HepG2 (cell line): ENCODE results near the gene ZCCHC10. TPM values are rescaled to one million over a fixed set of nuclear protein-coding genes. Genes with fewer than 3 reads are reported as not detected.

Experiments used
- ATAC-seq: fragments of 200-7000 bp; cut with Tn5 transposase; 3 replicates; pipeline ENCODE4 v1.9.1; 2020; ENCODE audit warnings: mild to moderate bottlenecking, moderate library complexity
- BruUV-seq: library from RNA; stranded (reverse); fragments of 400-500 nt; replicated peaks from 2 replicates; lab custom pipeline; 2021; lab: Mats Ljungman, UMichigan
- CTCF ChIA-PET: fragments of 300-600 bp; formaldehyde crosslinking; extraction: SDS; loops from one replicate; lab custom pipeline; 2021; ENCODE audit warnings: low total read pairs, inconsistent platforms, low intra/inter-chr PET ratio; lab: Yijun Ruan, JAX
- POLR2A ChIA-PET: fragments of 350-600 bp; sonication (Branson Sonifier 250); formaldehyde crosslinking; loops from one replicate; lab custom pipeline; 2020; ENCODE audit warnings: antibody characterized with exemption, inconsistent platforms; lab: Yijun Ruan, JAX
- DNase-seq: peaks from one replicate; pipeline ENCODE4 v3.0.0-alpha.2; 2015; ENCODE audit warnings: low spot score
- FAIRE-seq: peaks from 3 replicates; lab custom pipeline; 2011; peaks lifted over from hg19 to GRCh38; lab: Jason Lieb, UNC
- H2AFZ ChIP-seq: one replicate; pipeline ENCODE4 v1.6.1; 2011; ENCODE audit warnings: low read length, inconsistent platforms
- H3K27ac ChIP-seq: fragments of 300-600 bp; 3 replicates; pipeline ENCODE4 v1.8.0; 2011; ENCODE audit warnings: mixed run types, mild to moderate bottlenecking, mixed read lengths, low read length, inconsistent platforms; ENCODE audit not compliant: insufficient read depth; ENCODE audit errors: extremely low read length
- H3K27me3 ChIP-seq, 2 experiments: fragments of 200-600 bp in 1 of 2; 2 replicates in 1 of 2; 3 replicates in 1 of 2; pipeline versions ENCODE4 v1.6.0 to v1.8.0; 2011; ENCODE audit warnings: low read length in 2 of 2, mild to moderate bottlenecking in 2 of 2, moderate library complexity in 2 of 2, inconsistent platforms in 1 of 2; ENCODE audit not compliant: insufficient read depth in 2 of 2, control insufficient read depth in 1 of 2
- H3K36me3 ChIP-seq, 2 experiments: fragments of 200-600 bp in 1 of 2; replicated peaks in 1 of 2; 2 replicates in 1 of 2; 3 replicates in 1 of 2; pipeline versions ENCODE4 v1.5.1 to v1.8.0; 2011; ENCODE audit warnings: low read length in 2 of 2, inconsistent platforms in 1 of 2; ENCODE audit not compliant: insufficient read depth in 2 of 2, control insufficient read depth in 1 of 2
- H3K4me1 ChIP-seq: 2 replicates; pipeline ENCODE4 v1.5.1; 2012; ENCODE audit warnings: low read length, inconsistent platforms; ENCODE audit not compliant: insufficient read depth
- H3K4me2 ChIP-seq: 2 replicates; pipeline ENCODE4 v1.6.0; 2011; ENCODE audit warnings: low read depth, low read length, inconsistent platforms
- H3K4me3 ChIP-seq, 3 experiments: fragments of 200-600 bp in 1 of 3; sonication (generic), shearing (Covaris generic) in 1 of 3; replicated peaks in 1 of 3; 2 replicates each; pipeline ENCODE4 v1.5.1; 2011 to 2016; ENCODE audit warnings: low read length in 3 of 3, inconsistent platforms in 2 of 3, low read depth in 2 of 3, mild to moderate bottlenecking in 2 of 3, control low read depth in 1 of 3, mixed read lengths in 1 of 3; ENCODE audit not compliant: insufficient read depth in 1 of 3
- H3K79me2 ChIP-seq: one replicate; pipeline ENCODE4 v1.6.1; 2011; ENCODE audit warnings: low read length, inconsistent platforms; ENCODE audit not compliant: insufficient read depth
- H3K9ac ChIP-seq: 2 replicates; pipeline ENCODE4 v1.6.0; 2011; ENCODE audit warnings: mild to moderate bottlenecking, low read depth, low read length, inconsistent platforms; ENCODE audit not compliant: insufficient read depth
- H3K9me3 ChIP-seq: 2 replicates; pipeline ENCODE4 v1.5.1; 2012; ENCODE audit warnings: mild to moderate bottlenecking, low read length
- H4K20me1 ChIP-seq: 2 replicates; pipeline ENCODE4 v1.6.0; 2011; ENCODE audit warnings: inconsistent platforms, mild to moderate bottlenecking, low read length, moderate library complexity; ENCODE audit not compliant: insufficient read depth
- CBX1 ChIP-seq: IDR thresholded peaks from one replicate; pipeline ENCODE4 v1.6.1; 2016; ENCODE audit warnings: antibody characterized with exemption, low read depth
- CEBPG ChIP-seq: IDR thresholded peaks from 2 replicates; pipeline ENCODE4 v1.6.1; 2016
- DPF2 ChIP-seq: sonication (generic); formaldehyde crosslinking; IDR thresholded peaks from 2 replicates; pipeline ENCODE4 v1.4.0; 2020; ENCODE audit warnings: mild to moderate bottlenecking, low read depth, missing genetic modification reagents, borderline replicate concordance
- ELF1 ChIP-seq: sonication (generic); formaldehyde crosslinking; IDR thresholded peaks from 2 replicates; pipeline ENCODE4 v1.4.0; 2020; ENCODE audit warnings: missing genetic modification reagents
- FOXA3 ChIP-seq: IDR thresholded peaks from 2 replicates; pipeline ENCODE4 v1.6.1; 2016; ENCODE audit warnings: missing genetic modification reagents, missing compliant biosample characterization
- FOXK2 ChIP-seq: fragments of 450-650 bp; IDR thresholded peaks from 2 replicates; pipeline ENCODE4 v1.6.1; 2016
- HMGA1 ChIP-seq: sonication (generic); formaldehyde crosslinking; conservative IDR thresholded peaks from 2 replicates; pipeline ENCODE4 v1.4.0; 2020; ENCODE audit warnings: missing genetic modification reagents
- HNRNPK ChIP-seq: fragments of 200-400 bp; formaldehyde crosslinking; IDR thresholded peaks from 2 replicates; pipeline ENCODE4 v1.6.1; 2018; ENCODE audit warnings: low read length, low read depth, moderate library complexity, mild to moderate bottlenecking; ENCODE audit not compliant: poor library complexity, severe bottlenecking
- KAT2B ChIP-seq: fragments of 150-350 bp; IDR thresholded peaks from 2 replicates; pipeline ENCODE4 v1.6.1; 2014; ENCODE audit warnings: low read depth, low read length, borderline replicate concordance
- NR2F1 ChIP-seq, 2 experiments: fragments of 450-650 bp in 1 of 2; formaldehyde crosslinking in 1 of 2; IDR thresholded peaks; 2 replicates each; pipeline versions ENCODE4 v1.5.0 to v1.6.1; 2016 to 2020; ENCODE audit warnings: mild to moderate bottlenecking in 1 of 2, missing compliant biosample characterization in 1 of 2, missing genetic modification reagents in 1 of 2, moderate library complexity in 1 of 2
- PHF20 ChIP-seq: sonication (generic); formaldehyde crosslinking; IDR thresholded peaks from 2 replicates; pipeline ENCODE4 v1.5.0; 2020; ENCODE audit warnings: mild to moderate bottlenecking, missing genetic modification reagents
- ZBTB38 ChIP-seq: sonication (generic); formaldehyde crosslinking; IDR thresholded peaks from 2 replicates; pipeline ENCODE4 v1.5.1; 2020; ENCODE audit warnings: mild to moderate bottlenecking, missing genetic modification reagents
- ZNF670 ChIP-seq: sonication (generic); formaldehyde crosslinking; IDR thresholded peaks from 2 replicates; pipeline ENCODE4 v1.8.0; 2022; ENCODE audit warnings: mild to moderate bottlenecking, missing genetic modification reagents, borderline replicate concordance
- WGBS: methylation state at CpG from one replicate; pipeline ENCODE4 v1.1.6; 2017; ENCODE audit warnings: low lambda C conversion rate; 5-methylcytosine and 5-hydroxymethylcytosine counted together
- in situ Hi-C: cut with HindIII; loops from 2 replicates; pipeline ENCODE4 v1.10.0; 2017; ENCODE audit warnings: low pct_unique_long_range_greater_than_20kb; ENCODE audit not compliant: extremely low pct_ligation_motif_present
- intact Hi-C: fragments of 100-400 bp; cut with micrococcal nuclease; formaldehyde crosslinking; loops from one replicate; pipeline ENCODE4 v1.10.0; 2022; ENCODE audit not compliant: unreplicated experiment
- polyA plus RNA-seq, 8 experiments: library from polyadenylated mRNA; depleted of rRNA in 3 of 8; stranded (reverse) in 7 of 8; unstranded in 1 of 8; fragments of >200 nt; fragmentation: Illumina TruSeq in 4 of 8; extraction: Trizol in 4 of 8; gene quantifications; 2 replicates each; pipeline versions ENCODE4 v1.2.1 to v1.2.3, GENCODE V29; 2011 to 2016; ENCODE audit warnings: low read depth in 4 of 8, missing spikeins in 1 of 8, mixed read lengths in 1 of 8; ENCODE audit not compliant: insufficient read depth in 1 of 8
- total RNA-seq, 5 experiments: library from RNA; depleted of rRNA; stranded (reverse); fragments of >200 nt; fragmentation: Illumina TruSeq; extraction: Trizol; gene quantifications; 2 replicates each; pipeline ENCODE4 v1.2.3, GENCODE V29; 2016; ENCODE audit warnings: low read depth in 1 of 5
- TF ChIP-seq, protein P1 (sequence below): sonication (generic); formaldehyde crosslinking; IDR thresholded peaks from 2 replicates; pipeline ENCODE4 v1.4.0; 2020; ENCODE audit warnings: missing genetic modification reagents
- TF ChIP-seq, protein P2 (sequence below): sonication (generic); formaldehyde crosslinking; IDR thresholded peaks from 2 replicates; pipeline ENCODE4 v1.8.1; 2023; ENCODE audit warnings: mild to moderate bottlenecking, missing genetic modification reagents, borderline replicate concordance
- TF ChIP-seq, protein P3 (sequence below): sonication (generic); formaldehyde crosslinking; conservative IDR thresholded peaks from 2 replicates; pipeline ENCODE4 v1.4.0; 2020; ENCODE audit warnings: missing genetic modification reagents
- TF ChIP-seq, protein P4 (sequence below): IDR thresholded peaks from 2 replicates; pipeline ENCODE4 v1.6.1; 2016; ENCODE audit warnings: mild to moderate bottlenecking, missing biosample characterization, missing genetic modification reagents

The ZCCHC10 gene
- total and polyA plus RNA-seq, 2 of the 13 experiments (the other 11 are each of a cell fraction or from before 2014, with no cell fraction given): 40.7 to 48.2 TPM

DNA sequence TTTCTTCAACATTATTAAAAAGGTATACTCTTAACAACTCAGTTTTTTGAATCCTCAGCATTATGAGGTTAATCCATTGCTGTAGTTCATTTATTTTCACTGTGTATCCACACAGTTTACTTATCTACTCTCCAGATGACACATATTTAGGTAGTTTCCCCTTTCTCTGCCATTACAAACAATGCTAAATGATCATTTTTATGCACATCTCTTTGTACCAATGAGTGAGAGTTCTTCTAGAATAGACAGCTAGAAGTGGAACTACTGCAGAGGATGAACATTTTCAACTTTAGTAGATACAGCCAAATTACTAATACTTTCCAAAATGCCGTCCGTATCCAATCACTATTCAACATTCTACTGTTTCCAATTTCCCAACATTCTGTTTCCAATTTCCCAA lies 74.5 kb downstream of the ZCCHC10 start:
- 98% methylated on average over 2 of the region's 2 CpGs for WGBS
- ChIA-PET CTCF (no interaction called here), POLR2A (no interaction called here)
- no peak overlapping the region for H2AFZ ChIP-seq
- no peak overlapping the region for H3K9ac ChIP-seq
- no peak overlapping the region for H3K4me2 ChIP-seq
- peaks cover 41% of the 10 kb centered on the region for H3K4me1 ChIP-seq
- ATAC-seq (no peak), DNase-seq (no peak), FAIRE-seq (no peak)
- H3K27ac ChIP-seq: no peak overlapping the region
- in situ Hi-C loops (loop anchor here (10.0 kb wide), 1 partner anchor 133 kb away; no protein-coding TSS in a partner anchor), intact Hi-C loops (no loop called here)
- TF ChIP-seq, protein P1, sequence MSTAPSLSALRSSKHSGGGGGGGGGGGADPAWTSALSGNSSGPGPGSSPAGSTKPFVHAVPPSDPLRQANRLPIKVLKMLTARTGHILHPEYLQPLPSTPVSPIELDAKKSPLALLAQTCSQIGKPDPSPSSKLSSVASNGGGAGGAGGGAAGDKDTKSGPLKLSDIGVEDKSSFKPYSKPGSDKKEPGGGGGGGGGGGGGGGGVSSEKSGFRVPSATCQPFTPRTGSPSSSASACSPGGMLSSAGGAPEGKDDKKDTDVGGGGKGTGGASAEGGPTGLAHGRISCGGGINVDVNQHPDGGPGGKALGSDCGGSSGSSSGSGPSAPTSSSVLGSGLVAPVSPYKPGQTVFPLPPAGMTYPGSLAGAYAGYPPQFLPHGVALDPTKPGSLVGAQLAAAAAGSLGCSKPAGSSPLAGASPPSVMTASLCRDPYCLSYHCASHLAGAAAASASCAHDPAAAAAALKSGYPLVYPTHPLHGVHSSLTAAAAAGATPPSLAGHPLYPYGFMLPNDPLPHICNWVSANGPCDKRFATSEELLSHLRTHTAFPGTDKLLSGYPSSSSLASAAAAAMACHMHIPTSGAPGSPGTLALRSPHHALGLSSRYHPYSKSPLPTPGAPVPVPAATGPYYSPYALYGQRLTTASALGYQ (CRISPR knock-in tag): no peak
- no peak for TF ChIP-seq KAT2B
- TF ChIP-seq, protein P2, sequence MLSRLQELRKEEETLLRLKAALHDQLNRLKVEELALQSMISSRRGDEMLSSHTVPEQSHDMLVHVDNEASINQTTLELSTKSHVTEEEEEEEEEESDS (CRISPR knock-in tag): no peak
- no peak for TF ChIP-seq ELF1
- no peak for TF ChIP-seq DPF2 (CRISPR knock-in tag)
- TF ChIP-seq FOXA3 (CRISPR knock-in tag): no peak
- TF ChIP-seq, protein P3, sequence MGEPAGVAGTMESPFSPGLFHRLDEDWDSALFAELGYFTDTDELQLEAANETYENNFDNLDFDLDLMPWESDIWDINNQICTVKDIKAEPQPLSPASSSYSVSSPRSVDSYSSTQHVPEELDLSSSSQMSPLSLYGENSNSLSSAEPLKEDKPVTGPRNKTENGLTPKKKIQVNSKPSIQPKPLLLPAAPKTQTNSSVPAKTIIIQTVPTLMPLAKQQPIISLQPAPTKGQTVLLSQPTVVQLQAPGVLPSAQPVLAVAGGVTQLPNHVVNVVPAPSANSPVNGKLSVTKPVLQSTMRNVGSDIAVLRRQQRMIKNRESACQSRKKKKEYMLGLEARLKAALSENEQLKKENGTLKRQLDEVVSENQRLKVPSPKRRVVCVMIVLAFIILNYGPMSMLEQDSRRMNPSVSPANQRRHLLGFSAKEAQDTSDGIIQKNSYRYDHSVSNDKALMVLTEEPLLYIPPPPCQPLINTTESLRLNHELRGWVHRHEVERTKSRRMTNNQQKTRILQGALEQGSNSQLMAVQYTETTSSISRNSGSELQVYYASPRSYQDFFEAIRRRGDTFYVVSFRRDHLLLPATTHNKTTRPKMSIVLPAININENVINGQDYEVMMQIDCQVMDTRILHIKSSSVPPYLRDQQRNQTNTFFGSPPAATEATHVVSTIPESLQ (CRISPR knock-in tag): no peak
- TF ChIP-seq FOXK2: no peak
- TF ChIP-seq CEBPG (CRISPR knock-in tag): no peak
- TF ChIP-seq, protein P4, sequence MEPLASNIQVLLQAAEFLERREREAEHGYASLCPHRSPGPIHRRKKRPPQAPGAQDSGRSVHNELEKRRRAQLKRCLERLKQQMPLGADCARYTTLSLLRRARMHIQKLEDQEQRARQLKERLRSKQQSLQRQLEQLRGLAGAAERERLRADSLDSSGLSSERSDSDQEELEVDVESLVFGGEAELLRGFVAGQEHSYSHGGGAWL (CRISPR knock-in tag): no peak
- TF ChIP-seq HNRNPK: no peak
- no peak for TF ChIP-seq PHF20 (CRISPR knock-in tag)
- no peak for TF ChIP-seq HMGA1 (CRISPR knock-in tag)
- TF ChIP-seq CBX1: no peak
- TF ChIP-seq NR2F1 (CRISPR knock-in tag; IDR thresholded peaks at IDR 0.05): no peak
- no peak for TF ChIP-seq ZBTB38
- no peak for TF ChIP-seq ZNF670 (CRISPR knock-in tag)
- no peak overlapping the region for H3K4me3 ChIP-seq
- peaks cover 88% of the 10 kb centered on the region for H3K79me2 ChIP-seq
- peaks cover 7 to 26% of the 10 kb centered on the region in 2 experiments; a peak in 4 of 5 replicates for H3K36me3 ChIP-seq
- peaks cover 55% of the 10 kb centered on the region for H4K20me1 ChIP-seq
- BruUV-seq: TSS peak; percentile 24
- H3K9me3 ChIP-seq: no peaks in the 10 kb centered on the region
- no peaks in the 10 kb centered on the region for H3K27me3 ChIP-seq
